CD4-positive, CD25-positive, alpha-beta regulatory T cell (primary cell): ENCODE measurements around the gene IL16. TPM values are rescaled to one million over a fixed set of nuclear protein-coding genes. Genes with fewer than 3 reads are reported as not detected.

Experiments
- ATAC-seq, 2 donors: fragments of 150-1000 bp; cut with Tn5 transposase; one replicate each; pipeline ENCODE4 v1.10.0; 2021; ENCODE audit warnings: low read depth in 2 of 2, moderate number of reproducible peaks in 2 of 2, moderate library complexity in 1 of 2
- DNase-seq, 3 donors: peaks; one replicate each; pipeline versions ENCODE4 v3.0.0 to v3.0.0-alpha.2; 2012 to 2022; ENCODE audit warnings: mixed read lengths in 1 of 3
- H3K27ac ChIP-seq: one replicate; pipeline ENCODE4 v1.7.0; 2013; ENCODE audit warnings: mild to moderate bottlenecking, low read length; ENCODE audit not compliant: insufficient read depth, poor library complexity, severe bottlenecking
- H3K27me3 ChIP-seq: one replicate; pipeline ENCODE4 v1.7.0; 2013; ENCODE audit warnings: low read length; ENCODE audit not compliant: control insufficient read depth, insufficient read depth
- H3K36me3 ChIP-seq: one replicate; pipeline ENCODE4 v1.7.0; 2013; ENCODE audit warnings: mild to moderate bottlenecking, low read length, moderate library complexity; ENCODE audit not compliant: control insufficient read depth, insufficient read depth
- H3K4me1 ChIP-seq: 2 replicates; pipeline ENCODE4 v1.7.0; 2013; ENCODE audit warnings: mild to moderate bottlenecking, low read length; ENCODE audit not compliant: insufficient read depth, control insufficient read depth, poor library complexity, severe bottlenecking
- H3K4me3 ChIP-seq: one replicate; pipeline ENCODE4 v1.7.0; 2013; ENCODE audit warnings: low read depth, mild to moderate bottlenecking, low read length, moderate library complexity
- H3K9me3 ChIP-seq, 2 experiments: 1 replicate in 1 of 2; 2 replicates in 1 of 2; pipeline ENCODE4 v1.7.0; 2013; ENCODE audit warnings: low read length in 2 of 2, mild to moderate bottlenecking in 1 of 2, moderate library complexity in 1 of 2; ENCODE audit not compliant: control insufficient read depth in 2 of 2
- H3K27ac Mint-ChIP-seq, 3 donors: one replicate each; pipeline ENCODE4 v1.8.0; 2020 to 2022; ENCODE audit warnings: mild to moderate bottlenecking in 3 of 3, mixed read lengths in 3 of 3, moderate library complexity in 2 of 3
- H3K27me3 Mint-ChIP-seq: one replicate; pipeline ENCODE4 v1.8.0; 2022; ENCODE audit warnings: mild to moderate bottlenecking, mixed read lengths
- H3K36me3 Mint-ChIP-seq: one replicate; pipeline ENCODE4 v1.8.0; 2020; ENCODE audit warnings: mixed read lengths
- H3K4me1 Mint-ChIP-seq, 4 donors: one replicate each; pipeline ENCODE4 v1.8.0; 2020 to 2022; ENCODE audit warnings: mixed read lengths in 4 of 4, mild to moderate bottlenecking in 1 of 4
- H3K4me3 Mint-ChIP-seq, 4 donors: one replicate each; pipeline ENCODE4 v1.8.0; 2020 to 2022; ENCODE audit warnings: mild to moderate bottlenecking in 4 of 4, mixed read lengths in 4 of 4, moderate library complexity in 3 of 4
- H3K9me3 Mint-ChIP-seq, 7 donors: one replicate each; pipeline ENCODE4 v1.8.0; 2020 to 2022; ENCODE audit warnings: mixed read lengths in 7 of 7, mild to moderate bottlenecking in 3 of 7, moderate library complexity in 2 of 7
- polyA plus RNA-seq, 4 donors: library from polyadenylated mRNA; unstranded; fragments of 300-500 nt; fragmentation: Illumina TruSeq; gene quantifications; one replicate each; pipeline ENCODE4 v1.2.3, GENCODE V29; 2021
- total RNA-seq: library from RNA; stranded (reverse); gene quantifications from one replicate; pipeline ENCODE4 v1.2.3, GENCODE V29; 2022

The IL16 gene
- total and polyA plus RNA-seq, 5 donors from 2014 or later, result 141 to 317 (median 264) TPM

GRCh38 chr15:81351651-81352050 is 155.0 kb downstream of the IL16 start:
- ATAC-seq (no peak), DNase-seq (no peak)
- Mint-ChIP-seq H3K4me3 (no peak overlapping the region), H3K36me3 (no peaks in the 10 kb centered on the region), H3K9me3 (no peaks in the 10 kb centered on the region), H3K27me3 (peaks cover 11% of the 10 kb centered on the region), H3K4me1 (peaks cover 0 to 5% (median 0%) of the 10 kb centered on the region in 4 donors), H3K27ac (no peak overlapping the region)
- no peaks in the 10 kb centered on the region for H3K36me3 ChIP-seq
- no peaks in the 10 kb centered on the region for H3K9me3 ChIP-seq
- no peak overlapping the region for H3K27ac ChIP-seq
- no peaks in the 10 kb centered on the region for H3K4me1 ChIP-seq
- H3K27me3 ChIP-seq, result no peaks in the 10 kb centered on the region
- no peak overlapping the region for H3K4me3 ChIP-seq

GRCh38 chr15:81356252-81356651 is 159.6 kb downstream of the IL16 start:
- no peaks in the 10 kb centered on the region for H3K9me3 Mint-ChIP-seq
- peaks cover 26% of the 10 kb centered on the region for H3K27me3 Mint-ChIP-seq
- no peak overlapping the region for H3K4me3 Mint-ChIP-seq
- Histone ChIP-seq H3K4me1 (no peaks in the 10 kb centered on the region), H3K36me3 (no peaks in the 10 kb centered on the region), H3K27me3 (peaks cover 4% of the 10 kb centered on the region), H3K9me3 (no peaks in the 10 kb centered on the region), H3K27ac (no peak overlapping the region), H3K4me3 (no peak overlapping the region)
- H3K4me1 Mint-ChIP-seq, result peaks cover 0 to 5% (median 0%) of the 10 kb centered on the region in 4 donors
- DNase-seq (no peak), ATAC-seq (no peak)
- H3K27ac Mint-ChIP-seq, result no peak overlapping the region
- H3K36me3 Mint-ChIP-seq, result no peaks in the 10 kb centered on the region

- Histone ChIP-seq H3K9me3 (no peaks in the 10 kb centered on the region), H3K4me1 (no peaks in the 10 kb centered on the region), H3K27me3 (peaks cover 4% of the 10 kb centered on the region), H3K27ac (no peak overlapping the region), H3K4me3 (no peak overlapping the region), H3K36me3 (no peaks in the 10 kb centered on the region)
- no peaks in the 10 kb centered on the region for H3K9me3 Mint-ChIP-seq
- ATAC-seq (no peak), DNase-seq (no peak)
- no peak overlapping the region for H3K4me3 Mint-ChIP-seq
- H3K27me3 Mint-ChIP-seq, result peaks cover 26% of the 10 kb centered on the region
- H3K27ac Mint-ChIP-seq, result no peak overlapping the region
- peaks cover 0 to 5% (median 0%) of the 10 kb centered on the region in 4 donors for H3K4me1 Mint-ChIP-seq
- H3K36me3 Mint-ChIP-seq, result peaks cover 5% of the 10 kb centered on the region
Measured at GRCh38 chr15:81357180-81357686, 160.6 kb downstream of the IL16 start.

- Histone ChIP-seq H3K36me3 (no peaks in the 10 kb centered on the region), H3K4me3 (no peak overlapping the region), H3K27ac (no peak overlapping the region), H3K4me1 (no peaks in the 10 kb centered on the region), H3K27me3 (peaks cover 4% of the 10 kb centered on the region), H3K9me3 (no peaks in the 10 kb centered on the region)
- Mint-ChIP-seq H3K36me3 (peaks cover 5% of the 10 kb centered on the region), H3K9me3 (no peaks in the 10 kb centered on the region), H3K27me3 (peaks cover 26% of the 10 kb centered on the region), H3K4me1 (peaks cover 0 to 5% (median 0%) of the 10 kb centered on the region in 4 donors), H3K4me3 (no peak overlapping the region), H3K27ac (no peak overlapping the region)
- DNase-seq, result no peak
- ATAC-seq, result no peak
Measured at GRCh38 chr15:81358248-81358647, 161.6 kb downstream of the IL16 start.

GRCh38 chr15:81360491-81360890 is 163.8 kb downstream of the IL16 start:
- Histone ChIP-seq H3K9me3 (no peaks in the 10 kb centered on the region), H3K27ac (no peak overlapping the region), H3K27me3 (peaks cover 4% of the 10 kb centered on the region), H3K4me1 (no peaks in the 10 kb centered on the region), H3K36me3 (no peaks in the 10 kb centered on the region), H3K4me3 (no peak overlapping the region)
- peaks cover 21% of the 10 kb centered on the region for H3K27me3 Mint-ChIP-seq
- ATAC-seq, result no peak
- no peak overlapping the region for H3K4me3 Mint-ChIP-seq
- no peak overlapping the region for H3K27ac Mint-ChIP-seq
- H3K9me3 Mint-ChIP-seq, result no peaks in the 10 kb centered on the region
- DNase-seq, result no peak
- H3K4me1 Mint-ChIP-seq, result peaks cover 0 to 2% (median 0%) of the 10 kb centered on the region in 4 donors
- H3K36me3 Mint-ChIP-seq, result peaks cover 11% of the 10 kb centered on the region

- H3K9me3 ChIP-seq, result no peaks in the 10 kb centered on the region
- Mint-ChIP-seq H3K27me3 (peaks cover 19% of the 10 kb centered on the region), H3K36me3 (peaks cover 11% of the 10 kb centered on the region), H3K4me1 (no peaks in the 10 kb centered on the region), H3K27ac (no peak overlapping the region), H3K9me3 (peaks cover 0 to 3% (median 0%) of the 10 kb centered on the region in 7 donors), H3K4me3 (no peak overlapping the region)
- no peak overlapping the region for H3K4me3 ChIP-seq
- DNase-seq (no peak), ATAC-seq (no peak)
- H3K4me1 ChIP-seq, result no peaks in the 10 kb centered on the region
- no peaks in the 10 kb centered on the region for H3K36me3 ChIP-seq
- peaks cover 4% of the 10 kb centered on the region for H3K27me3 ChIP-seq
- H3K27ac ChIP-seq, result no peak overlapping the region
Measured at GRCh38 chr15:81361891-81362290, 165.2 kb downstream of the IL16 start.

GRCh38 chr15:81362790-81363189 is 166.1 kb downstream of the IL16 start:
- H3K27ac Mint-ChIP-seq, result no peak overlapping the region
- no peak overlapping the region for H3K4me3 ChIP-seq
- H3K4me1 ChIP-seq, result no peaks in the 10 kb centered on the region
- DNase-seq, result no peak
- no peaks in the 10 kb centered on the region for H3K9me3 ChIP-seq
- H3K4me3 Mint-ChIP-seq, result no peak overlapping the region
- no peaks in the 10 kb centered on the region for H3K4me1 Mint-ChIP-seq
- peaks cover 11% of the 10 kb centered on the region for H3K36me3 Mint-ChIP-seq
- no peak for ATAC-seq
- no peaks in the 10 kb centered on the region for H3K36me3 ChIP-seq
- H3K27me3 ChIP-seq, result peaks cover 4% of the 10 kb centered on the region
- H3K27ac ChIP-seq, result no peak overlapping the region
- peaks cover 14% of the 10 kb centered on the region for H3K27me3 Mint-ChIP-seq
- H3K9me3 Mint-ChIP-seq, result peaks cover 0 to 3% (median 0%) of the 10 kb centered on the region in 7 donors

GRCh38 chr15:81363276-81363675 is 166.6 kb downstream of the IL16 start:
- Mint-ChIP-seq H3K9me3 (peaks cover 0 to 3% (median 0%) of the 10 kb centered on the region in 7 donors), H3K27me3 (peaks cover 10% of the 10 kb centered on the region), H3K4me1 (no peaks in the 10 kb centered on the region), H3K36me3 (peaks cover 11% of the 10 kb centered on the region), H3K27ac (no peak overlapping the region), H3K4me3 (no peak overlapping the region)
- DNase-seq (no peak), ATAC-seq (no peak)
- Histone ChIP-seq H3K27me3 (peaks cover under 1% of the 10 kb centered on the region), H3K4me1 (no peaks in the 10 kb centered on the region), H3K9me3 (no peaks in the 10 kb centered on the region), H3K36me3 (no peaks in the 10 kb centered on the region), H3K4me3 (no peak overlapping the region), H3K27ac (no peak overlapping the region)
